Upper lobe of left lung (tissue), 4 donors: ENCODE results near the gene TOMT.

Source experiments
- CTCF ChIP-seq, 6 experiments: fragments of 450-650 bp in 4 of 6; fragments of 200-600 bp in 2 of 6; sonication (generic) in 2 of 6; IDR thresholded peaks; one replicate each; pipeline ENCODE4 v1.5.1; 2016 to 2019; ENCODE audit warnings: antibody characterized with exemption in 6 of 6
- POLR2A ChIP-seq, 4 donors: fragments of 450-650 bp; IDR thresholded peaks; one replicate each; pipeline ENCODE4 v1.5.1; 2016 to 2017; ENCODE audit warnings: antibody characterized with exemption in 4 of 4, mild to moderate bottlenecking in 2 of 4
- POLR2AphosphoS5 ChIP-seq, 2 donors: sonication (generic); formaldehyde crosslinking; IDR thresholded peaks; one replicate each; pipeline ENCODE4 v1.5.1; 2017; ENCODE audit warnings: antibody characterized with exemption in 2 of 2

DNA sequence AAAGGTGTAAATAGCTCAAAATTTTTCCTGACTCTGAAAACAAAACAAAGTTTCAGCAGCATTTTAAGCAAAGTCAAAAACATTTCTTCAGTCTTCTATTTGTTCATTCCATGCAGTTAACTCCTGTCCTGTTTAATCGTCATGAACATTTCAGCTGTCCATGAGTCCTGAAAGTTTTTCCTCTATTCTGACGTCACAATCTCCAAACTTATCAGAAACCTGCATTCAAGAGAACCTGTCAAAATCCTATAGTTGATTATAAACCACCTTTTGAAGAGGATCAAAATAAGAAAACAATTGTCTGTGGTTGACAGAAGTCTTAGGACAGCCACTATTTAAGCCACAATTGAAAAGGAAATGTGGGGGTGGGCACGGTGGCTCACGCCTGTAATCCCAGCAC lies 45.2 kb downstream of the TOMT start:
- TF ChIP-seq CTCF (IDR thresholded peaks at IDR 0.05): no peak
- TF ChIP-seq POLR2A (IDR thresholded peaks at IDR 0.05): no peak
- TF ChIP-seq POLR2AphosphoS5 (IDR thresholded peaks at IDR 0.05): no peak
